Measurements from ENCODE around the gene LTBP2.

GRCh38 chr14:74582910-74583581 is 29.0 kb downstream of the LTBP2 start:
- TF ChIP-seq, protein P1, sequence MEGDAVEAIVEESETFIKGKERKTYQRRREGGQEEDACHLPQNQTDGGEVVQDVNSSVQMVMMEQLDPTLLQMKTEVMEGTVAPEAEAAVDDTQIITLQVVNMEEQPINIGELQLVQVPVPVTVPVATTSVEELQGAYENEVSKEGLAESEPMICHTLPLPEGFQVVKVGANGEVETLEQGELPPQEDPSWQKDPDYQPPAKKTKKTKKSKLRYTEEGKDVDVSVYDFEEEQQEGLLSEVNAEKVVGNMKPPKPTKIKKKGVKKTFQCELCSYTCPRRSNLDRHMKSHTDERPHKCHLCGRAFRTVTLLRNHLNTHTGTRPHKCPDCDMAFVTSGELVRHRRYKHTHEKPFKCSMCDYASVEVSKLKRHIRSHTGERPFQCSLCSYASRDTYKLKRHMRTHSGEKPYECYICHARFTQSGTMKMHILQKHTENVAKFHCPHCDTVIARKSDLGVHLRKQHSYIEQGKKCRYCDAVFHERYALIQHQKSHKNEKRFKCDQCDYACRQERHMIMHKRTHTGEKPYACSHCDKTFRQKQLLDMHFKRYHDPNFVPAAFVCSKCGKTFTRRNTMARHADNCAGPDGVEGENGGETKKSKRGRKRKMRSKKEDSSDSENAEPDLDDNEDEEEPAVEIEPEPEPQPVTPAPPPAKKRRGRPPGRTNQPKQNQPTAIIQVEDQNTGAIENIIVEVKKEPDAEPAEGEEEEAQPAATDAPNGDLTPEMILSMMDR (IDR thresholded peaks at IDR 0.05) = no peak
- TF ChIP-seq POLR2AphosphoS5 (IDR thresholded peaks at IDR 0.05) = peak in 2 of 3 donors; percentile 15 to 40

Measured in stomach (tissue), 4 donors.